Activated T-cell treated with anti-CD3 and anti-CD28 coated beads for 24 hours (primary cell): ENCODE measurements around the gene NFKBIE.
A peak's percentile ranks its signal among the peaks of the same experiment; 100 is the strongest.

Experiments
- DNase-seq: peaks from one replicate; pipeline ENCODE4 v3.0.0-alpha.2; 2020; ENCODE audit warnings: low read depth

NFKBIE gene

GRCh38 chr6:44297063-44298038 is 32.0 kb upstream of the NFKBIE start:
- peak; percentile 39 for DNase-seq

GRCh38 chr6:44294832-44295791 is 29.8 kb upstream of the NFKBIE start:
- no peak for DNase-seq

- no peak for DNase-seq
Observed at GRCh38 chr6:44292661-44293365, 27.5 kb upstream of the NFKBIE start.

- DNase-seq, result no peak
Observed at GRCh38 chr6:44291841-44292240, 26.5 kb upstream of the NFKBIE start.

GRCh38 chr6:44289726-44290260 is 24.4 kb upstream of the NFKBIE start:
- no peak for DNase-seq

- DNase-seq, result no peak
Observed at GRCh38 chr6:44286747-44287146, 21.4 kb upstream of the NFKBIE start.

GRCh38 chr6:44286285-44286565 is 20.9 kb upstream of the NFKBIE start:
- no peak for DNase-seq

- no peak for DNase-seq
Observed at GRCh38 chr6:44285552-44286284, 20.4 kb upstream of the NFKBIE start.

- DNase-seq, result no peak
Observed at GRCh38 chr6:44284867-44285266, 19.5 kb upstream of the NFKBIE start.

GRCh38 chr6:44284121-44284520 is 18.8 kb upstream of the NFKBIE start:
- no peak for DNase-seq

GRCh38 chr6:44278774-44279697 is 13.7 kb upstream of the NFKBIE start:
- DNase-seq, result no peak

- DNase-seq, result no peak
Observed at GRCh38 chr6:44278315-44278714, 13.0 kb upstream of the NFKBIE start.

GRCh38 chr6:44277763-44278162 is 12.4 kb upstream of the NFKBIE start:
- DNase-seq, result no peak

- no peak for DNase-seq
Observed at GRCh38 chr6:44276667-44277640, 11.6 kb upstream of the NFKBIE start.

- no peak for DNase-seq
Observed at GRCh38 chr6:44275749-44276648, 10.6 kb upstream of the NFKBIE start.

GRCh38 chr6:44275271-44275748 is 10.0 kb upstream of the NFKBIE start:
- DNase-seq, result no peak

GRCh38 chr6:44273617-44274016 is 8.3 kb upstream of the NFKBIE start:
- no peak for DNase-seq
